ENCODE measurements around the gene C1orf174. TPM values are rescaled to one million over a fixed set of nuclear protein-coding genes. Genes with fewer than 3 reads are reported as not detected.

C1orf174 gene
- polyA plus RNA-seq (ENCODE audit: insufficient read length in 3 of 3): 10 to 100 TPM; 25.0 to 31.0 (median 28.0) TPM
- long read RNA-seq, donor 1, transcript C1orf174-201 (4 exons, 1,666 nt): major isoform, 11 of 12 reads
- long read RNA-seq, donor 1, partial matches to known transcripts: 0 of 12 reads
- long read RNA-seq, donor 1, other reads (novel, unspliced or antisense): 0 of 12 reads
- long read RNA-seq, donor 2, transcript C1orf174-201 (4 exons, 1,666 nt): major isoform, 14 of 14 reads
- long read RNA-seq, donor 2, partial matches to known transcripts: 0 of 14 reads
- long read RNA-seq, donor 2, other reads (novel, unspliced or antisense): 0 of 14 reads
- long read RNA-seq, donor 3, transcript C1orf174-201 (4 exons, 1,666 nt): major isoform, 9 of 9 reads
- long read RNA-seq, donor 3, partial matches to known transcripts: 0 of 9 reads
- long read RNA-seq, donor 3, other reads (novel, unspliced or antisense): 0 of 9 reads
- long read RNA-seq, donor 4, transcript C1orf174-201 (4 exons, 1,666 nt): major isoform, 6 of 6 reads
- long read RNA-seq, donor 4, partial matches to known transcripts: 0 of 6 reads
- long read RNA-seq, donor 4, other reads (novel, unspliced or antisense): 0 of 6 reads
- long read RNA-seq, donor 5: 0 reads
- long read RNA-seq, donor 6, transcript C1orf174-201 (4 exons, 1,666 nt): major isoform, 14 of 14 reads
- long read RNA-seq, donor 6, partial matches to known transcripts: 0 of 14 reads
- long read RNA-seq, donor 6, other reads (novel, unspliced or antisense): 0 of 14 reads
- long read RNA-seq, donor 7, transcript C1orf174-201 (4 exons, 1,666 nt): major isoform, 13 of 13 reads
- long read RNA-seq, donor 7, partial matches to known transcripts: 0 of 13 reads
- long read RNA-seq, donor 7, other reads (novel, unspliced or antisense): 0 of 13 reads
- long read RNA-seq, donor 8, transcript C1orf174-201 (4 exons, 1,666 nt): major isoform, 24 of 26 reads
- long read RNA-seq, donor 8, partial matches to known transcripts: 0 of 26 reads
- long read RNA-seq, donor 8, other reads (novel, unspliced or antisense): 0 of 26 reads
- long read RNA-seq, donor 9, transcript C1orf174-201 (4 exons, 1,666 nt): major isoform, 7 of 7 reads
- long read RNA-seq, donor 9, partial matches to known transcripts: 0 of 7 reads
- long read RNA-seq, donor 9, other reads (novel, unspliced or antisense): 0 of 7 reads
- long read RNA-seq, donor 10, transcript C1orf174-201 (4 exons, 1,666 nt): major isoform, 7 of 7 reads
- long read RNA-seq, donor 10, partial matches to known transcripts: 0 of 7 reads
- long read RNA-seq, donor 10, other reads (novel, unspliced or antisense): 0 of 7 reads
- long read RNA-seq, donor 11, transcript C1orf174-201 (4 exons, 1,666 nt): major isoform, 8 of 21 reads
- long read RNA-seq, donor 11, partial matches to known transcripts: 13 of 21 reads
- long read RNA-seq, donor 11, other reads (novel, unspliced or antisense): 0 of 21 reads
- long read RNA-seq, donor 12, transcript C1orf174-201 (4 exons, 1,666 nt): major isoform, 8 of 33 reads
- long read RNA-seq, donor 12, partial matches to known transcripts: 25 of 33 reads
- long read RNA-seq, donor 12, other reads (novel, unspliced or antisense): 0 of 33 reads
- long read RNA-seq, donor 13, transcript C1orf174-201 (4 exons, 1,666 nt): major isoform, 14 of 14 reads
- long read RNA-seq, donor 13, partial matches to known transcripts: 0 of 14 reads
- long read RNA-seq, donor 13, other reads (novel, unspliced or antisense): 0 of 14 reads
- long read RNA-seq, donor 14, transcript C1orf174-201 (4 exons, 1,666 nt): major isoform, 7 of 8 reads
- long read RNA-seq, donor 14, partial matches to known transcripts: 0 of 8 reads
- long read RNA-seq, donor 14, other reads (novel, unspliced or antisense): 0 of 8 reads
- long read RNA-seq, donor 15, transcript C1orf174-201 (4 exons, 1,666 nt): major isoform, 7 of 7 reads
- long read RNA-seq, donor 15, partial matches to known transcripts: 0 of 7 reads
- long read RNA-seq, donor 15, other reads (novel, unspliced or antisense): 0 of 7 reads
- long read RNA-seq, donor 16, transcript C1orf174-201 (4 exons, 1,666 nt): major isoform, 27 of 35 reads
- long read RNA-seq, donor 16, partial matches to known transcripts: 6 of 35 reads
- long read RNA-seq, donor 16, other reads (novel, unspliced or antisense): 0 of 35 reads

DNA sequence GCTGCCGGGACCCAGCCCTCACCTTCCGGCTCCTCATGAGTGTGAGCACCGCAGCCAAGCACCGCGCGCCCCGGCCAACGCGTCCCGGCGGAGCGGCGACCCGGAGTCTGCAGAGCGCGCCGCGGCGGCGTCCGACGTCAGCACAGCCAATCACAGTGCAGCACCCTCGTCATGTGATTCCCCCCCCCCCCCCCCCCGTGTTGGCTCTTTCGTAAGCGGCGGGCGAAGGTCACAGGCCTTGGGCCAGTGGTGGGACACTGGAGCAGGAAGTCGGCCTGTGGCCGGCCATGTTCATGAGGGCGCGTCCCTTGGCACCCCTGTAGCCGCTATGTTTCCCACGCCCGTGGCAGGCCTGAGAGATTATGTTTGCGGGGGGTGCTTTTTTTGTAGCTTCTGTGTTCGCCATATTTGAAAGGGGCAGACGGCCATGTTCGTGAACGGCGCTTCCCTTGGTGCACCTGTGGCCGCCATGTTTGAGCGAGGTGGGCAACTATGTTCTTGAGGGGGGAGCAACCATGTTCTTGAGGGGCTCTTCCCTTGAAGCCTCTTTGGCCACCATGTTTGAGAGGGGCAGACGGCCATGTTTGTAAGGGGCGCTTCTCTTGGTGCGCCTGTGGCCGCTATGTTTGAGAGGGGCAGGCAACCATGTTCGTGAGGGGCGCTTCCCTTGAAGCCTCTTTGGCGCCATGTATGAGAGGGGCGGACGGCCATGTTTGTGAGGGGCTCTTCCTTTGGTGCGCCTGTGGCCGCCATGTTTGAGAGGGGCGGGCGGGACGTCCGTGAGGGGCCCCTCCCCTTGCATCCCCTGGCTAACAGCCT is at the start of gene C1orf174:
Gene C1orf174, minus strand, starts transcription at position 123 of the 819 bp plus-strand sequence. Its CDS starts 86 bp downstream, at position 37.
- DNase-seq (ENCODE audit: extremely low read depth in 1 of 11, low read depth in 9 of 11, low spot score in 4 of 11): peak; percentile 92 to 100 (median 98)

DNA sequence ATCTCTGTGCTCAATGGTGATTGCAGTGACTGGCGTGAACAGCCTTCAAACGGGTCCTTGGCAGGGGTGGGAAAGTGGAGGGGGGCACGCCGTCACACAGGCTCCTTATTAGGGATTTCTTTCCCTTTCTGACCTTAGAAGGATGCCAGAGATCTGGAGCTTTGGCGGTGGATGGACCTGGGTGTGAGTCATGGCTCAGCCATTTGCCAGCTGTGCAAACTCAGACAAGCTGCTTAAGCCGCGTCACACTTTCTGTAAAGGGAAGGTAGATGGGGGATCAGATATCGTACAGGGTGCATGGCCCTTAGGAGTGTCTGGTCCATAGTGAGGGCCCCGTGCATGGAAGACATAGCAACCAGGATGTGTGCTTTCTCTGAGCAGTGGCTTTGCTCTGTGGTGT is 48.3 kb upstream of the C1orf174 start:
- DNase-seq (ENCODE audit: extremely low read depth in 1 of 11, low read depth in 9 of 11, low spot score in 4 of 11): no peak

DNA sequence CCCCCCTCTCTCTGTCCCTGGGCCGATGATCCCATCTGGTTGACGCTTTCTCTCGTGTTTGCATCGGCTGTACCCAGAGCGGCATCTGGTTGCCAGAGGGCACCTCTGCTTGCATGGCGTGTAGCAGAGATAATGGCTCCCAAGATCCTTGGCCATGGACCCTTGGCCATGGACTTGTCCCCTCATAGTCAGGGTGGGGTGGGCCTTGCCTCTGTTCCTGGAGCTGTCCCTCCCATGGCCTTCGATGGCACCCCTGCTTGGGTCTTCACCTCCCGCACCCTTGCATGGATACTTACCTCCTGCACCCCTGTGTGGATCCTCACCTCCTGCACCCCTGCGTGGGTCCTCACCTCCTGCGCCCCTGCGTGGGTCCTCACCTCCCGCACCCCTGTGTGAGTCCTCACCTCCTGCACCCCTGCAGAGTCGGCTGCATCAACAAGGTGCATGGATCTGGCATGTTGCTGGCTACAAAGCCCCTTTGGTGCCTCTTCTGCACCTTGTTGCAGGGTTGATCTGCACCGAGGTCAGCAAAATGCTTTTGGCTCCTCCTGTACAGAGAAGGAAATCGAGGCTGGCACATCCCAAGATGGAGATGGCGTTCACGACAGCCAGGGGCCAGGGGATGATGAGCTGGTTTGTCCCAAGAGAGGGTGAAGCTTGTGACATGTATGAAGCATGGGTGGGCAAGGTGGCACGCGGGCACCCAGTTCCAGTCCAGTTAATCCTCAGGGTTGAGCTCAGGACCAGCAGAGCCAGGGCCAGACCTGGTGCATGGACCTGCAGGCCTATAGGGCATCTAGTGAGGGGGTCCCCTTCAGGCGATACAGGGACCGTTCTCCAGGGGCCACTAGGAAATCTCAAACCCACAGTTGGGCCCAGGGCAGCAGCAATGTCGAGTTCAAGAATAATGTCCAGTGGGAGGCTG is 46.1 kb upstream of the C1orf174 start:
- DNase-seq (ENCODE audit: extremely low read depth in 1 of 11, low read depth in 9 of 11, low spot score in 4 of 11): no peak

DNA sequence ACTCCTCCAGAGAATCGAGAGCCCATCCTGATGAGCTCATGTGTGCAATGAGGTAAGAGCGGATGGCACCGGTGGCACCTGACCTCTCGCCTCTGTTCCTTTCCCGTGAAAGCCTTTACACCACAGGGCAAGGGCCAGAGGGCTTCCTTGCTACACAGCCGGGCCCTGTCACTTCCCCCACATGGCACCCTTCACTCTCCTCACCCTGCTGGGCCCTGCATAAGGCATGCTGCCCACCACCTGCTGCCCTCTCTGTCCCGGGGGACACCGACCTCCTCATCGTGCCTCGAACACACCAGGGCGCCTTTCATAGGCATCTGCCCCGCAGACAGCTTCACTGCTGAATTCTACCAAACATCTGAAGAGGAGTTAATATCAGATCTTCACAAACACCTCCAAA is 45.1 kb upstream of the C1orf174 start:
- DNase-seq (ENCODE audit: extremely low read depth in 1 of 11, low read depth in 9 of 11, low spot score in 4 of 11): no peak

DNA sequence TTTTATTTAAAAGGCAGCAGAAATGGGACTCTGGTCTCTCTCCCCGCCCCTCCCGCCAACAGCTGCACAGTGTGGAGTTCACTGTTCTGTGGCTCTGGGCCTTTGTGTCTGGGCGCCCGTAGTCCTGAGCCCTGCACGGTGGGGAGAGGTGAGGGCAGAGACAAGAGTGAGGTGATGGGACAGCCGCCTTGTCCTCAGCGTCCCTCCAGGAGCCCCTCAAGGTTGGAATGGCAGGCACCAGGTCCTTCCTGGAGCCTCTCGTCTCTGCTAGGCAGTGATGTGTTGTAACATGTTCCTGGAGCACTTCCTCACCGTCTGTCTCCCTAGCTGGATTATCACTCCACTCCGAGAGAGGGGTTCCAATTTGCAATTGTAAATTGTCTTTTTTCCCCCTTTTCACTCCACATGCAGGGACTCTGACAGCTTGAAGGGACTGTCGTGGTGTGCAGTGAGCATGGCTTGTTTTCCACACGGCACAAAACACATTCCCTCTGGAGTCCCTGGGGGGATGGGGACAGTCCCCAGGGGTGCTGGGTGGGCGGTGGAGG is 44.6 kb upstream of the C1orf174 start:
- no peak for DNase-seq (ENCODE audit: extremely low read depth in 1 of 11, low read depth in 9 of 11, low spot score in 4 of 11)

DNA sequence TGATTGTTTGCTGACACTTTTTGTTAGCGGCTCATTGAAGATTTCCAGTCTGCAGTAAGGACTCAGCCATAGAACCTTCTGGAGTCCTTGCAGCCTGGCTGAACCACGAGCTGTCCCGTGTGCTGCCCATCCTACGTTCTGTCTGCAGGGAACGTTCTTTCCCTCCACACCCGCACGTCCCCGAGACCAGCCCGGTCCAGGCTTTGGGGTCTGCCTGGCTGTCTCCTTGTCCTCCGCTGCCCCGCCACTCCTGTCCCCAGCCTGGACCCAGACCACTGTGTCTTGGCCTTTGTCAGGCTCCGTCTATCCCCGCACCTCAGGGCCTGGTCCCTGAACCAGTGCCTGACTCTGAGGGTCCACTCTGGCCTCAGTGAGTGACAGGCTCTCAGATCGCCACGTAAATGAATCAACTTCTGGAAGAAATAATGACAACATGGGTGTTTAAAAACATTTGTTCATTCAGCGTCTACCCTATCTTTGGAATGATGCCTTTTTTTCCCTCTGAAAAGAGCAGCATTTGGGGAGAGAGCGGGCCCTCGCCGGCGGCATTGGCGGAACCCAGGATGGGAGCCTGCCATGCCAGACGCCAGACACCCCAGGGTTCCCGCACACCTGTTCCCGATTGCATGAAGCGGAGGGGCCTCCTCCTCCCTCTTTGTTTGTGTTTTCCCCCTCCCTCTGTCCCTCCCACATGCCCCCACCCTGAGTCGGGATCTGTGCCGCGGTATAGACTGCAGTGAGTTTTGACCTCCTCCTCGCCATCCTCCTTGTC is 43.9 kb upstream of the C1orf174 start:
- no peak for DNase-seq (ENCODE audit: extremely low read depth in 1 of 11, low read depth in 9 of 11, low spot score in 4 of 11)

DNA sequence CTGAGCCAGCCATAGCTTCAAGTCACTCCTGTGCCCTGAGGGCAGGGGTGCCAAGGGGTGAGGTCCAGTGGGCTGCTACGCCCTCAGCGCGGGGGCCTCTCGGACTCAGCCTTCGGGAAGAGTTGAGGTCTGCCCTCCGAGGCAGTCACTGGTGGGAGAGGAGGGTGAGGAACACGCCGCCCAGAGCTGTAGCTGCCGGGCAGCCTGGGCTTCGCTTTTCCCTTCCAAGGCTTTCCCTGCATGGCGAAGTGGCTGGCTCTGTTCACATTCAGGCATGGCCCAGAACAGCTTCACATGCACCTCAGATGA is 43.0 kb upstream of the C1orf174 start:
- DNase-seq (ENCODE audit: extremely low read depth in 1 of 11, low read depth in 9 of 11, low spot score in 4 of 11): no peak

DNA sequence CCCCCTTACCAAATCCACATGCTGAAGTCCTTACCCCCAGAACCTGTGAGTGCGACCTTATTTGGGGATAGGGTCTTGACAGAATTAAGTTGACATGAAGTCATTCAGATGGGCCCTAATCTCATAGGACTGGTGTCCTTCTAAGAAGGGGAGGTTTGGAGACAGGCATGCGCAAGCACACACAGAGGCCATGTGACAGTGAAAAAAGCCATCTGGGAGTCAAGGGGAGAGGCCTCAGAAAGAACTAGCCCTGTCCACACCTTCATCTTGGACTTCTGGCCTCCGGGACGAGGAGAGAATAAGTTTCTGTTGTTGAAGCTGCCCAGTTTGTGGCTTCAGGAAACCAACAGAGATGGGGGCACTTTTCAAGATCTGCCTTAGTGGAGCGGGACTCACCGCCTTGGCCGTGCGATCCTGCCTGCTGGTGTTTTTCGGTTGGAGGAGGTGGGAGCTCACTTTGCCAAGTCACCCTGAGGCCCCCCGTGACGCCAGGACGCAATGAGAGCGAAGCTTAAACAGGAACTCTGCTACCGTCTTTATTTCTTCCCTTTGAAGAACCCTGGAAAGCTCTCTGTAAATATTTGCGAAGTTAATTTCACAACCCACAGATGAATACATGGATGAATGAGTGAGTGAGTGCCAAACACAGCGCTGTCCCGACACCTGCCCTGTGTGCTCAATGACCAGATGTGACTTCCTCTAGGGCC is 42.5 kb upstream of the C1orf174 start:
- no peak for DNase-seq (ENCODE audit: extremely low read depth in 1 of 11, low read depth in 9 of 11, low spot score in 4 of 11)

DNA sequence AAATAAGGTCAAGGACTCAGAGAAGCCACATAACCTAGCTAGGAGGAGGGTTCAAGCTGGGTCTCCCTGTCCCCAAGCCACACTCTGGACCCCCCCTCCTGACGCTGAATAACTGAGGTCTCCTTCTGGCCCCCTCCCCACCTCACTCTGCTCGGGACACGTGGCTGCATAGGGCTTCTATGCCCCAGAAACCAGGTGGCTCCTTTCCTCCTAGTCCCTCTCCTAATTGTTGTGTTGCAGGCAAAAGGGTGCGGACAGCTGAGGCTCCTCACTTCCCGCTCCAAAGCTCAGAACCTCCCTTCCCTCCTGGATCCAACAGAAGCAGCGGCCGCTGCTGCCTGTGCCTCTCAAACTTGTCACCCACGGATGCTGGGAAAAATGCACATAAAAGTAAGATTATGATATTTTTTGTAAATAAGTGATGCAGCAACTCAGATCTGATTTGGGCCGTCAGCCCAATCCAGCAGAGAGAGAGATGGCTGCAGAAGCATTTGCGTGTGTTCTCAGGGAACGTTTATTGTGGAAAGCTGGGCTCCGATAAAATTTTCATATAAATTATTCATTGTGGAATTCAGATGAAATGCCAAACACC is 40.8 kb upstream of the C1orf174 start:
- DNase-seq (ENCODE audit: extremely low read depth in 1 of 11, low read depth in 9 of 11, low spot score in 4 of 11): peak in 3 of 11 donors; percentile 9 to 33 (median 17)

DNA sequence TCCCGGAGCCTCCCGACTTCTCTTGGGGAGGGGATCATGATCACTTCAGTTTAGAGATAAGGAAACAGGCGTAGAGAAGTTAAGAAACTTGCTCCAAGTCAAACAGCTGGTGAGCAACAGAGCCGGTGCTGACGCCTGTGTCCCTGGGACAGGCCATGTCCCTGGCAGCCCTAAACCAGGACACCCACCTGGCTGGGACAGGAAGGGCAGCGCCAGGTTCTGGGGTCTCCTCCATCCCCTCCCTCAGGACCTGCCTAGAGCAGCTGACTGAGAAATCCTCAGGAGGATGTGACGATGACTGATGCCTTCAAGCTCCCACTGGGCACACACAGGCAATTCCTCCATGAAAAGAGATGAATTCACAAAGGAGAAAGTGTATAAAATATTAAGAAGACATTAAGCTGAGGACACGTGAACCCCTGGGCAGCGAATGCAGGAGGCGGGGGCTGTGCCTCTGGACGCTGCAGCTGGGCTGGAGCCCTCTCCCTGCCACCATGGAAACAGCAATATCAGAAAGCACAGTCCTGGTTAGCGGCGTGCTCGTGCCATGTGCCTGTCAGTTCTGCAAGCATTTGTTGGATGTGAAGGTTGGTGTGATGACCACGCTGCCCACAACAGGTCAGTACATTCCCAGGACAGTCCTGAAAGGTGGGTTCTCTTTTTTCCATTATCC is 40.1 kb upstream of the C1orf174 start:
- DNase-seq (ENCODE audit: extremely low read depth in 1 of 11, low read depth in 9 of 11, low spot score in 4 of 11): no peak

DNA sequence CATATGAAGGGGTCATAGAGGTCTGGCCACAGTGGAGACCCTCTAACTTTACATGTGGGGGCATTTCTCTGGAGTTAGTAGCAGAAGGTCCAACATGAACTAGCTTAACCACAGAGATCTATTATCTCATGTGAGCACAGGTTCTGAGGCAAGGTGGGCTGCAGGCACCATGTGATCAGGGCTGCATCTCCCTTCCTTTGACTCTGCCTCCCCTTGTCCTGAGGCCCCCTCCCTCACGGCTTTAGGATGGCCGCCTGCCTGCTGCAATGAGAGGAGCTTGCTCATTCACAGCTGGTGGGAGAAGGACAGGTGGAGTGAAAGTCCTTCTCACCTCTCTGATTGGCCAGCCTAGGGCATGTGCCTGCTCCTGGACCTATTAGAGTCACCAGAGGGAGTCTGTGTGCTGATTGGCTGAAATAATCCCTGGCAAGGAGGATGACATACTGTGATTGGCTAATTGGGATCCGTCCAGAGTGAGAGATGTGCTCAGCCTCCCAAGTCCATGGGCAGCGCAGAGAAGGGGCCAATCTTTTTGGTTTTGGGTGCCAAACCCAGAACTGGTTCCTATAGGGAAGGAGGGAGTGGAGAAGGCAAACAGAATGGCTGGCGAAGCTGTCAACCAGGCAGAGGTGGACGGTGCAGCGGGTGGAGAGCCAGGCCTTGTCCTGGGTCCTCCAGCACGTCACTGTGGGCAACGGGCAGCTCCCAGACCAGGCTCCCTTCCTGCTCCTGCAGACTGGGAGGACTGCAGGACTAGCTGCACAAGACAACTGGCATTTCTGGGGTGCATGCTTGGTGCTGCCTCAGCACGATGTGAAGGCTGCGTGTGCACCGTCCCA is 39.4 kb upstream of the C1orf174 start:
- DNase-seq (ENCODE audit: extremely low read depth in 1 of 11, low read depth in 9 of 11, low spot score in 4 of 11): no peak

DNA sequence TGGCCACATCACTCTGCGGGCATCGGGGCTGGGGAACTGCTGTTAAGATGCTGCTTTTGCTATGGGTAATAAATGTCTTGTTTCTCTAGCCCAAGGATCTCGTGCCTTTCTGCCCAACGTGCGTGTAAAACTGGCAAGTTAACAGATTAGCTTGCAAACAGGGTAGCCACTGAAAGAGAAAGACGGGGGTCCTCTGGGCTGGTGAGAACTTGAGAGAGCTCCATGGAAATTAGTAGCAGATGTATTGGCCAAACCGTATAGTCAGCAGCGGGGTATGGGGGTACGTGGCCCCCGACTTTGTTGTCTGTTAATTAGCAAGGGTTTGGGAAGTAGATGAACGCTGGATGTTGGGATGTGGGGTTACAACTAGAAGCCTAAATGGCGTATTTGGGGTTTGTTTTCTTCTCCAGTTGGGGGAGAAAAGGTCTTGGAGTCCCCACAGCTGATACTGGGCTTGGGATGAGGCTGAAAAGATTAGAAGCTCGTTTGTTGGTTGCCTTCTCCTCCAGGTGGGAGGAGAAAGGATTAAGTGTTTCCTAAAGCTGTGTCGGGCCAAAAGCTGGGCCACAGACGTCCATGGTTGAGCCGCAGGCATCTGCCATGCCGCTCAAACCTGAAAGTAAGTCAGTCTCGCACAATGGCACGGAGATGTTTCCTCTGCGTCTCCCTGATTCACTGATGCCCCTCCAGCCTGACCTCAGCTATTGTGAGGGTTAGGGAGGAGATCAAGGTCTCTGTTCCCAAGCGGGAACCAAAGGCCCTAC is 32.3 kb upstream of the C1orf174 start:
- no peak for DNase-seq (ENCODE audit: extremely low read depth in 1 of 11, low read depth in 9 of 11, low spot score in 4 of 11)
